Left renal cortex interstitium (tissue), 4 donors: ENCODE results near the gene CTR9. TPM values are rescaled to one million over a fixed set of nuclear protein-coding genes. Genes with fewer than 3 reads are reported as not detected.

Experiments used
- DNase-seq, 4 donors: peaks; one replicate each; pipeline ENCODE4 v3.0.0-alpha.2; 2013; ENCODE audit warnings: low read depth in 4 of 4, low spot score in 2 of 4, missing footprints in 1 of 4
- polyA plus RNA-seq, 4 donors: library from polyadenylated mRNA; unstranded; fragments of 120-200 nt; gene quantifications; one replicate each; pipeline ENCODE4 v1.2.1, GENCODE V29; 2013; ENCODE audit not compliant: insufficient read length in 4 of 4

The CTR9 gene
- polyA plus RNA-seq, 4 donors, result 58.4 to 72.9 (median 69.2) TPM

- no peak for DNase-seq
Observed at GRCh38 chr11:10779086-10779485, 28.0 kb downstream of the CTR9 start.

DNA sequence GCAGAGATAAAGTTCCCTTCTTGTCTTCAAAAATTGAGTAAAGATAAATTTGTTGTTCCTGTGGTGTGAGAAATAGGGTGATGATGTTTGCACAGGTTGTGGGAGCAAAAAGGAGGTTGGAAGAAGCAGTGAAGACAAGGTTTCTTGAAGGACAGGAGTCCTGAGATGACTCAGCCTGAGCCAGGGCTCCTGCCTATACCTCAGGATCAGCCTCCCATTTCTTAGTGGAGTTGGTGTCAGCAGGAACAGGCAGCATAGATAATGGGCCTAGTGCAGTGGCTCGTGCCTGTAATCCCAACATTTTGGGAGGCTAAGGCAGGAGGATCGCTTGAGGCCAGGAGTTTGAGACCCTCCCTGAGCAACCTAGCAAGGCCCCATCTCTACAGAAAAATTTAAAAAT, 29.0 kb downstream of the CTR9 start:
- no peak for DNase-seq

DNA sequence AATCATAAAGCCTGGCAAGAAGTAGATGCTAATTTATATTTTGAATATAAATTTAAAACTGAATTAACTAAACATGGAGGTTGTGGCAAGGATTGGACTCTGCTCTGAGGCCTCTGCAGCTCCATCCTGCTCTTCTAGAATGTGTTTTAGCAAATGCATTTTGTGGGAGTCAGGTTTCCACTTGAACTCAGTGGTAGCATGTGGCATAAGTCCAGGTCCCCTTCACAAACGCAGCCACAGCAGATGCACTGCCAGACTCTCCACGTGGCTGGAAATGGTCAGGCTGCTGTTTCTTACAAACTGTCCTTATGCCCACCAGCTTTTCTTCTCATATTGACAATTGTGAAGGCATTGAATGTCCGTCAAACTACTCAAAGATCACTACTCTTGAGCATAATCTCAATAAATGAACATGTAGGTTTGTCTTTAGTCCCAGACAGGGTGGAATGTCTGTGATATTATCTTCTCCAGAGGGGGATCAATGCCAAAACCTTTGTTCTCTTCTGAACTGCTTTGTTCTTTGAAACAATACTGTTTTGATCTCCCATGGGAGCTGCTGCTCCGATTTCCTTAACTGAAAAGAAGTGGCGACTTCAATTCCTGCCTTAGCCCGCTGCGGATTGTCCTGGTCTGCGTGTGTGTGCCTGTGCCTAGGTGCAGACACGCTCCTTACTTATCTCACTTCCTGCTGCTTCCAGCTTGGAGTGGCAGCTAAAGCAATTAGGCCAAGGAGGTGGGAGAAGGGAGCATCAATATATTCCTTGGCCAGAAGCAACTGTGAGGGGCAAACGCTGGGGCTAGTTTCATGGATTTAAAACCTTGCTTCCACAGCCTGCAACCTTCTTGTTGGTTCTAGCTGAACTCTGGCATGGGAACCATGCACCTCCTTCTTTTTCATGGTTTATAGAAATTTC, 33.4 kb downstream of the CTR9 start:
- no peak for DNase-seq

DNA sequence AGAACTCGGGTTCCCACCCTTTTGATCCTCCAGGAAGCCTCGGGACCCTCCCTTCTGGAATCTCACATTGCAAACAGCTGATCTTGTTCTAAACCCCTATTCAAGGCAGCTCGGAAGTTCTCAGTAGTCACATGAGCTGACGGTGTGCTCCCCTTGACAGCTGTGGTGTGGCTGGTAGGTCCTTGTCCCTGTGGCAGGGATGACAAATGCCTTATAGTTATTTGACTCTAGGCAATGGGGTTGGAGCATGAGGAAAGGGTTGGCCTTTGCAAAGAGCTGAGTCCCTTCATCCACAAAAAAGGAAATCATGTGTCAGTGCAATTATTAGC, 34.1 kb downstream of the CTR9 start:
- DNase-seq, result no peak

DNA sequence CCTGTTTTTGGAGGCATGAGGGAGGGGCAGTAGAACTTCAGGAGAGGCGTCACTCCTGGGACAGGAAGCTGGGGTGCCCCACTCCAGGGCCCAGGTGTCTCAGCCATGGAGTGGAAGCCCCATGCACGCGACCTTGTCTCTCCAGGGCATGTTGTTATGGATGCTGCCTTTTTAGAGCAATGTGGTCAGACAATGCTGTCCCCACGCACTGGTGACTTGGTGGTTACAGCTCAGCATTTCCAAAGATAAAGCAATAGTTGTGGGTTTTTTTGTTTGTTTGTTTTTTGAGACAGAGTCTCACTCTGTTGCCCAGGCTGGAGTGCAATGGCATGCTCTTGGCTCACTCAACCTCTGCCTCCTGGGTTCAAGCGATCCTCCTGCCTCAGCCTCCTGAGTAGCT, 35.4 kb downstream of the CTR9 start:
- no peak for DNase-seq

GRCh38 chr11:10792385-10793068, 41.5 kb downstream of the CTR9 start:
- DNase-seq, result peak in 3 of 4 donors; percentile 41 to 59 (median 54)

- DNase-seq, result no peak
Observed at GRCh38 chr11:10793470-10794255, 42.6 kb downstream of the CTR9 start.

GRCh38 chr11:10796191-10796590, 45.1 kb downstream of the CTR9 start:
- no peak for DNase-seq

DNA sequence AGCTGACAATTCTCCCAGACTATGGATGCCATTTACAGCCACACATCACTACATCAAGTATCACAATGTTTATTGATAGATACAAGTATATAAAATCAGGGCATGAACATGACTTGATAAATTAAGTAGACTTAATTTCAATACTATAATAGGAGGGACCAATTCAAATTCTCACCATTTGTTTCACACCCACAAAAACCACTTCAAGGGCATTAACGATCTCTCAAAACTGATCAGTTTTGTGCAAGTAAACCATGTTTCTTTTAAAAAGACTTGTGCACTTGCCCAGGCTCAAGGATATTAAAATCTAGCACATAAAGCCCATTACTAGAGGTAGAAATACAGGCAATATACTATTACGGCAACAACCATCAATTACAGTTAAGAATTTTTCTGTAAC, 46.0 kb downstream of the CTR9 start:
- DNase-seq, result no peak

DNA sequence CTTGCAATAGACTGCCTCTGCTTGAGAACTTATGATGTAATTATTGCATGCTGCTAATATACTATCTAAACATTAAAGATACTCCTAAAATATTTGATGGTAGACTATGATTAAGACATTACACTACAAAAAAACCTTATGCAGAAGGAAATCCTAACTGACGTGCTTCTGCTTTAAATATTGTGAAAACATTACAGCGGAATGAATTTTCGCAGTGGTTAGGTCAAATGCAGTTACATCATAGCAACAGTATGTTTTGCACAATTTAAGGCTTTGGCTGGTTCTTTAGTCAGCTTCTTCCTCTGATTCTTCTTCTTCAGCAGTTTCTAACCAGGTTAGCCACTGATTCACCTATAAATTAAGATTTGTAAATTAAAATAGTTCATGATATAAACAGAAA, 46.5 kb downstream of the CTR9 start:
- no peak for DNase-seq

DNA sequence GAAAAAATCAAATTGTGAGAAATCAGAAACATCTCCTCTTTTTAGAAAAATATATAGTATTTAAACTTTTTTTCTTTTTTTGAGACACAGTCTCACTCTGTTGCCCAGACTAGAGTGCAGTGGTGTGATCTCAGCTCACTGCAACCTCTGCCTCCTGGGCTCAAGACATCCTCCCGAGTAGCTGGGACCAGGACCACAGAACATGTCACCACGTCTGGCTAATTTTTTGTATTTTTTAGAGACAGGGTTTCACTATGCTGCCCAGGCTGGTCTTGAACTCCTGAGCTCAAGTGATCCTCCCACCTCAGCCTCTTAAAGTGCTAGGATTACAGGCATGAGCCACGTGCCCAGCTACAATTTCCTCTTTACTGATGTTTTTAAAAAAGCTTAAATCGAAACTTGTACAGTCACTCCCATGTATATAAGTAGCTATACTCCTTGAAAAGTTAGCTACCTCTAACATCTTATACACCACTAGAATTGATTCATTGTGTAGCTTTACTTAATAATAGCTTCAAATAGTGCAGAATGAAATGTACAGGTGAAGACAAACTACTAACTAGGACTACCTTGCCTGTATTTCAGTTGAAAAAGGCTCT, 47.4 kb downstream of the CTR9 start:
- DNase-seq, result no peak

DNA sequence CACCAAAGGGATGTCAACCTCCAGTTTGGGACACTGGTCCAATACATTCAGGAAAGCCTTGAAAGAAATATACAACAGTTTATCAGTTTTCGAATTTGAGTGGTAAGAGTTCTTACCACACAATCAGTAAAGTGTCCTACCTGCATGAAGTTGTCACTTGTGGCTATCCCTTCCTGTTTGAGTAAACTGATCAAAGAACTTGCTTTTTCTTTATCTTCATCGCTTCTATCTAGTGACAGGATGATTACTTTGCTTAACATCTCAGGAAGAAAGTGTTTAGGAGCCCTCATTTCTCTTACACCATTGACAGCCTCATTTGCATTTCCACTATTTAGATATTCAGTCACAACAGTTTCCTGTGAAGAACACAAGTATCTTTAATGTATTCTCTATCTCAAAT, 49.2 kb downstream of the CTR9 start:
- DNase-seq, result no peak

GRCh38 chr11:10803676-10804075, 52.6 kb downstream of the CTR9 start:
- no peak for DNase-seq

DNA sequence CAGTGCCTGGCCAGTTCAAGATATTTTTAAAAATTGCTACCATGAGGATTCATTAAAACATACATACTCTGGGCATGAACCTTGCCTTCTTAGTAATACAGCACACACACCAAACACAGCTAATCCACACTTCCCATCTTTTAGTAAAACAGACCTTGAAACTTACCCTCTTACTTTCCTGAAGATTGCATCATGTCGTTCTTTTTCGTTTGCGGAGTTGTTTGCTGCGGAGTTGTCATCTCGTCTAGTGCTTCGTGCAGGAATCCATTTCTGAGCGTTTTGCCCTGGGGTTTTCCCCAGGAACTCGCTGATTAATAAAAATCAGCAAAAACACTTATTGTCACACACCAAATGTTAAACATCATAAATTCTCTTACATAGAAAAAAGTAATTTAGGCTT, 54.7 kb downstream of the CTR9 start:
- no peak for DNase-seq

DNA sequence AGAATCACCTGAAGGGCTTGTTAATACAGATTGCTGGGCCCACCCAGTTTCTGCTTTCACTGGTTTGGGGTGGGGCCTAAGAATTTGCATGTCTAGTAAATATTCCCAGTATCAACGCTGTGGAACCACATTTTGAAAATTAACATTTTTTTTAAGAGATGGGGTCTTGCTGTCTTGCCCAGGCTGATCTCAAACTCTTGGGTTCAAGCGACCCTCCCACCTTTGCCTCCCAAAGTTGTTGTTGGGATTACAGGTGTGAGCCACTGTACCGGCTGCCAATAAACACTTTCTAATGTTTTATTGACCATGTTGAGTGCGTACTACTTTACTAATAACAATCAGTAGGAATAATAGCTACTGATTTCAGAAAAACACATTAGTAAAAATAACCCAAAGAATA, 55.2 kb downstream of the CTR9 start:
- no peak for DNase-seq

- peak; percentile 28 to 54 (median 38) for DNase-seq
Observed at GRCh38 chr11:10807493-10808234, 56.6 kb downstream of the CTR9 start.

DNA sequence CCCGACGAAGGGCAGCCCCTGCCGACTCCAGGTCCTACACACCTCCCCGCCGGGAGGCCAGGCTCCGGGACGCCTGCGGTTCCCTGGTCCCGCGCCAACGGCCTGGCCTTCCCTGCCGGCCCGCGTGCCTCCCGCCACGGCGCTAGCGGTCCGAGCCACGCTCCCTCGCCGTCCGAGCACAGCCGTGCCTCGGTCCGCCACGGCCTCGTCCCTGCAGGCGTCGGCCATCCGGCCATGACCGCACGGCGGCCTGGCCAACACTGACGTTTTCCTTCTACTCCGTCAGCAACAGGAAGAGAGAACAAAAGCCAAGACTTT, 57.1 kb downstream of the CTR9 start:
- DNase-seq, result peak in 1 of 4 donors; percentile 18

DNA sequence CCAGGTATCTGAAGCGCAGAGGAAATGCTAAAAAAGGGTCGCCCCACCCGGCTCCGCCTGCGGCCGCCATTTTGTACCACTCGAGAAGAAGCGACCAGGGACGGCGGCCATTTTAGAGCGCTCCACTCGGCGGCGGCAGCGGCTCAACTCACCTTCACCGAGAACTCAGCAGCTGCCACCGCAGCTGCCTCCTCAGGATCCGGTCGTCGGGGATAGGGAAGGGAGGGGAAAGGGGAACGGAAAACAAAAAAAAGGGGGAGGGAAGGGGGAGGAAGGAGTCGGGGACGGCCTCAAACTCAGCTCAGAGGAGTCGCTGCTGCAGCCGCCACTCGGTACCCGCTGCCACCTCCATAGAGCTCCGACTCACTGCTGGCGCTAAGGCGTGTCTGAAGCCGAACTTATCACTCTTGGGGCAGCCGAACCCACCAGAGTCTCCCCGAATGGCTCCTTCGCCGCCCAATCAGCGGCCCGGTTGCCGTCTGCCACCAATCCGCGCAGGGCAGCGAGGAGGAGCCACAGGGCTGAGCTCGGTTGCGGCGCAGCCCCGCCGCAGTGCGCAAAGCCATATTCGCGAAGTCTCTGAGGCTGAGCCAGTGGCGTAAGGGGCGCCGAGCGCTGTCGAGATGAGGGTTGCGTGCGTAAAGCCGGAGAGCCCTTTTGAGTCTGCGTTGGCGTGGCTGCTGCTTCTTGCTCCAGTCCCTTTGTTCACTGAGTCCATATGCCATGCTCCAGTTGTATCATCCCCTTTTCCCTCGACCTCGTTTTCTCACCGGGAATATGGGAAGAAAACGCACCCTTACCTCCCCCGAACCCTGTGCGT, 57.7 kb downstream of the CTR9 start, which contains the start of gene EIF4G2:
Gene EIF4G2, minus strand, starts transcription at position 374 of the 820 bp plus-strand sequence.
- DNase-seq, result peak; percentile 96 to 98 (median 97)

- DNase-seq, result peak; percentile 20 to 69 (median 32)
Observed at GRCh38 chr11:10809373-10810160, 58.5 kb downstream of the CTR9 start.
